HS-27A (cell line): ENCODE measurements around the gene H19.

Source experiments
- DNase-seq: peaks from one replicate; pipeline ENCODE4 v3.0.0-alpha.2; 2012; ENCODE audit warnings: low read depth, missing footprints

Gene H19

GRCh38 chr11:1997755-1998154, at the start of gene H19:
Gene H19 (minus strand): TSS chr11:1997842.
- DNase-seq, result no peak

- no peak for DNase-seq
Observed at GRCh38 chr11:2041963-2042362, 44.3 kb upstream of the H19 start.

- DNase-seq, result no peak
Observed at GRCh38 chr11:2041153-2041552, 43.5 kb upstream of the H19 start.

GRCh38 chr11:2039198-2039759, 41.6 kb upstream of the H19 start:
- no peak for DNase-seq

GRCh38 chr11:2036863-2037486, 39.3 kb upstream of the H19 start:
- DNase-seq, result no peak

DNA sequence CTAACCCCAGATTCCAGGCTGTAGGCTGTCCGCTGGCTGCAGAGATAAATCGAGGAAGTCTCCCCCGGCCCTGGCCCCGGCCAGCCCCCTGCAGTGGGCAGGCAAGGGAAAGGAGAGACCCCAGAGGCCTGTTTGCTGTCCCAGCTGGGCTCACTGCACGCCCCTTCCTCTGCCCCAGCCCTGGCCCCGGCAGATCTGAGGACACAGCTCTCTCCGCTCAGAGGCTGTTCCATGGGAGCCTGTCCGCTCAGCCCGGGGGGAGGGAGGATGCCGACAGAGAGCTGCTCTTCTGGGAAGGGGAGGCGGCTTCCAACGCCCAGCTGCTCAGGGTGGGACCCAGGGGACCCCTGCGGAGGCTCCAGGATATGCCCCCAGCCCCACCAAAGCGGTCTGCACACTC, 37.7 kb upstream of the H19 start:
- DNase-seq, result no peak

DNA sequence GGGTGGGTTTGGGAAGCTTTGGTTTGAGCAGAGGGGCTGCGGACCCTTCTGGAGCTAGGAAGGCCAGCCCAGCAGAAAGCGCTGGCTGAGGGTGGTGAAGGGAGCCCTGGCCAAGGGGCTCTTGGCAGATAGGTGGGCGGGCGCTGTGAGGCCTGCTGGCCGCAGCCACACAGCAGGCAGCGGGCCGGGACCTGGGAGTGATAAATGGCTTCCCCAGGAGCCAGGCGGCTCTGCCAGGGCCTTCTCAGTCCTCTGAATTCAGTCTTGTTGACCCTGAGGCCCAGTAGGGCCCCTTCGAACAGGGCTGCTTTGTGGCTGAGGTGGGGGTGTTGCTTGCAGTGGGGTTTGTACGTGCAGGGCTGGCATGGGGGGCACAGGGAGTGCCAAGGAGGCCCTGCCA, 33.4 kb upstream of the H19 start:
- no peak for DNase-seq

DNA sequence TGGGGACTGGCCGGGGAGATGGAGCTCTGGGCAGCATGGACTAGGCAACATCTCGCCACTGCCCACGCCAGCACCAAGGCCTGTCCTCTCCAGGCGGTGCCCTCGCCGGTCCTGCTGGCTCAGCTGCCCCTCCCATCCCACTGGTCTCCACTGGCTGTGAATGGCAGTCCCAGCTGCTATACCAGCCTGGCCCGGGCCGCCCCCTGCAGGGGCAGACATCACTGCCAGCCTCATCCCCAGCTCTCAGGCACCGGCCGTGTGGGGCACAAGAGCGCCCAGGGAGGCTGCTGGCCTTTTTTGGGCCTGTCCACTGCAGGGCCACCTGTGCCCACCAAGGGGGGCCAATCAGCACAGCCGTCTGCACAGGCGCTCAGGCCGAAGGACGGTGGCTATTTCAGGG, 30.1 kb upstream of the H19 start:
- DNase-seq, result no peak

DNA sequence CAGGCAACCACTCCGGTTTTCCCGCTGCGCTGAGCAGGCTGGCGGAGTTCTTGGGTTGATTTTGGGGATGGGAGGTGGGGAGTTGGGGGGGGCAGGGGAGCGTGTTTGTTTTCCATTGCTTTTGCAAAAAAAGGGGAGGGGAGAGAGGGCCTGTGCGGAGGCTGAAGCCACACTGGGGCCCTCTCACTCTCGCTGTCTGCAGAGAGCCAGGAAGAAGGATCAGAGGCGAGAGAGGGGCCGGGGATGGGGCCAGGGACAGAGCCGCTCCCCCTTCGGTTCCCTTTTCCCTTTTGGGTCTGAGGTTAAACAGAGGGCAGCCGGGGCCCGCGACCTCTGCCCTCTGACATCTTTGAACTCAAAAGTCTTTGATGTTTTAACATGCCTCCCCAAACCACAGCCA, 17.4 kb upstream of the H19 start:
- DNase-seq, result no peak

- DNase-seq, result no peak
Observed at GRCh38 chr11:2012440-2012839, 14.8 kb upstream of the H19 start.

- DNase-seq, result no peak
Observed at GRCh38 chr11:2004466-2004865, 6.8 kb upstream of the H19 start.

GRCh38 chr11:2002807-2003206, 5.2 kb upstream of the H19 start:
- no peak for DNase-seq

DNA sequence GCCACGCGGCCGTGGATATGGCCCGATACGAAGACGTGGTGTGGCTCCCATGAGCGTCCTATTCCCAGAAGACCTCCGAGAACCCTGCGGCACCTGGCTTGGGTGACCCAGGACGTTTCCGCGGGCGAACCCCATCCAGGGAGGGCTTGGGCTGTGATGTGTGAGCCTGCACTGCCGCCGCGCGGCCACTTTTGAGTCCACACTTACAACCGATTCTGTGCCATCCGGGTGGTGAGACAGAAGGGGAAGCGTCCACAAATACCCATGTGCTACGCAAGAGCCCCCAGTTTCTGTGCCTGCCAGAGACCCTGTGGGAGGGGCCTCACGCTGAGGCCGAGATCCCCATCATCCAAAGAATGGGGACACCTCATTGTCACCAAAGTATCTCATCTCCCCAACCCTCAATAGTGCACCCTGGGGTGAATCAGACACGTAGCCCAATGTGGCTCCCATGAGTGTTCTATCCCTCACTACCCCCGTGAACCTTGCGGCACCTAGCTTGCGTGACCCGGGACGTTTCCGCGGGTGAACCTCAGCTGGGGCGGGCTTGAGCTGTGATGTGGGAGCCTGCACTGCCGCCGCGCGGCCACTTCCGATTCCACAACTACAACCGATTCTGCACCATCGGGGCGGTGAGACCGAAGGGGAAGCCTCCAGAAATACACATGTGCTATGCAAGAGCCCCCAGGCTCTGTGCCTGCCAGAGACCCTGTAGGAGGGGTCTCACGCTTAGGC, 4.6 kb upstream of the H19 start:
- no peak for DNase-seq

DNA sequence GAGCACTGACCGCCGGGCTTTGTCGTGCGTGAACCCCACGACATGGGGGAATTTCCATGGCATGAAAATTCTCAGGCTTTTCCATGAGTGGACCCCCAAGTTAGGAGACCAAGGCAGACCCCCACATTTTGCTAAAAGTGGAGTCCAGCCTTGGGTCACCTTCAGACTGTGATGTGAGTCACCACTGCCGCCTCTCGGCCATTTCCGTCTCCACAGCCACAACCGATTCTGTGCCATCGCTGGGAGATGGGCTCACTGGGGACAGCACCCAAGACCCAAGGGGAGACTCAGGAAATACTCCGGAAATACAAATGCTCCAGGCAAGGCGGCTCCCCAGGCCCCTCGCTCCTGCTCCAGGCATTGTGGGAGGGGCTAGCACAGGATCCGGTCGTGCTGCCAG, 1.2 kb upstream of the H19 start:
- DNase-seq, result no peak

- no peak for DNase-seq
Observed at GRCh38 chr11:1998290-1998689, 648 bp upstream of the H19 start.

DNA sequence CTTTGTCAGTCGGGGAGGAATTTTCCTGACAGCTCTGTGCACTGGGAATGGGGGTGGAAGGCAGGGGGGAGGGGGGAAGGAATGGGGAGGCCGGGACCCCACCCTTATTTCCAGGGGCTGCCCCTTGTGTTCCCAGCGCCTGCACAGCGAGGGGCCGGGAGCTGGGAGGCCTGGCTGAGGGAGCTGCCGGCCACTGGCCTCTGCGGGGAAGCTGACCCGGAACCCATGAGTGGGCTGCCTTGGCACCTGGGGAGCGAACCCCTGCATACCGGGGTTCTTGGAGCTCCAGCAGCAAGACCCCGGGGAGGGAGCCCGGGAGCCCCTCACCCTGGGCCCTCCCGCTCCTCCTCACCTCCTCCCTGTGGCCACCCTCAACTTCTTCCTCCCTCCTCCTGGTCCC, 3.5 kb downstream of the H19 start:
- no peak for DNase-seq

DNA sequence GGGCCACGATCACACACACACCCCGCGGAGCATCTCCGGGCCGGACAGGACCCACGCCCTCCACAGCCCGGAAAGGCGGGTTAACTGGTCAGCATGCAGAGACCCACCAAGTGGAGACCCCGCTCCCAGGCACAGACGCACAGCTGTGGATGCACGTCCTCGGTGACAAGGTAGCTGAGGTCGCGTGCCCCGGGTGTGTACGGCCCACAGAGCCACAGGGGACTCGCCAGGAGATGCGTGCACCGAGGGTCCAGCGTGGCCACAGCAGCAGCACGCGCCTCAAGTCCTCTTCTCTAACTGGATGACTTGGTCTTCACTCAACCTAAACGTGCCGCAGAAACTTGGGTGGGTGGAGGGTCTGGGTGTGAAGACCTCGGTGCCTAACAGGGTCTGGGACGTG, 5.5 kb downstream of the H19 start:
- no peak for DNase-seq

- DNase-seq, result no peak
Observed at GRCh38 chr11:1990872-1991578, 6.6 kb downstream of the H19 start.

GRCh38 chr11:1989953-1990352, 7.7 kb downstream of the H19 start:
- DNase-seq, result no peak

GRCh38 chr11:1988667-1989317, 8.8 kb downstream of the H19 start:
- DNase-seq, result no peak

DNA sequence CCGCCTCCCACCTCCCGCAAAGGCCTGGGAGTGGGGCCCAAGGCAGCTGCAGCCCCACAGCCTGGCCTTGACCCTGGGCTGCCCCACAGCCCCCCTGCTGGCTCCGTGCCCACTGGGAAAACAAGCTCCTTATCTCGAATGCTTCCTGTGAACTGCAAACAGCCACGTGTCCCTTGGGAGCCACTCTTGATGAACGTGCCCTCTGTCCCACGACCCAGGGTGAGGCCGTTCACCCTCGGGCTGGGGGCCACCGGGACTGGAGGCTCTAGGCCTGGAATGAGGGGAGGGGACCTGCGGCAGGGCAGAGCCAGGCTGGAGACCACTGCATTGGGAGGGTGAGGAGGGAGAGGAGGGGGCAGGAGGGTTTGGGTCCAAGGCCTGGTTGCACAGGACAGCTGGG, 9.5 kb downstream of the H19 start:
- DNase-seq, result no peak

GRCh38 chr11:1987024-1987423, 10.6 kb downstream of the H19 start:
- DNase-seq, result no peak

GRCh38 chr11:1983601-1983961, 14.1 kb downstream of the H19 start:
- DNase-seq, result no peak
